ENCODE results near the gene ENOX1. TPM values are rescaled to one million over a fixed set of nuclear protein-coding genes. Genes with fewer than 3 reads are reported as not detected.

Gene ENOX1
- total and polyA plus RNA-seq, 2 of the 8 experiments (the other 6 are each of a cell fraction or from before 2014, with no cell fraction given) = 0.23 to 0.37 TPM

- no peaks in the 10 kb centered on the region for H3K79me2 ChIP-seq (ENCODE audit: control insufficient read depth in 1 of 2, insufficient read depth in 2 of 2, low read length in 2 of 2)
- no peak overlapping the region for H3K14ac ChIP-seq (ENCODE audit: insufficient read length)
- no peak overlapping the region for H3K9ac ChIP-seq (replicated peaks in 1 of 4; ENCODE audit: extremely low read depth in 1 of 4, low read depth in 3 of 4, low read length in 3 of 4)
- no peak overlapping the region for H3K4ac ChIP-seq (replicated peaks; ENCODE audit: insufficient read length, low read depth, low read length)
- no peak overlapping the region for H4K91ac ChIP-seq (replicated peaks; ENCODE audit: insufficient read length, low read length)
- CTCF ChIA-PET (ENCODE audit: partially characterized antibody) = interaction anchor here (1.1 to 1.3 kb wide), 3 partner anchors 12 to 21 kb away, joined by 3 read pairs; no protein-coding TSS in a partner anchor
- no peak overlapping the region for H3K4me3 ChIP-seq (ENCODE audit: extremely low read depth in 1 of 4, insufficient read depth in 2 of 4, low read depth in 3 of 4, low read length in 4 of 4)
- H3K9me3 ChIP-seq (ENCODE audit: insufficient read depth in 2 of 2, low read depth in 1 of 2, low read length in 1 of 2) = no peaks in the 10 kb centered on the region
- H3K27ac ChIP-seq (ENCODE audit: low read depth, low read length) = no peak overlapping the region
- H3K23ac ChIP-seq (ENCODE audit: insufficient read length) = no peak overlapping the region
- DNase-seq (ENCODE audit: low read depth in 1 of 2, low spot score in 2 of 2) (no peak), FAIRE-seq (no peak)
- H2BK15ac ChIP-seq (ENCODE audit: low read length) = no peak overlapping the region
- no peaks in the 10 kb centered on the region; the same call in 1 of the 2 replicates for H3K23me2 ChIP-seq (ENCODE audit: low read depth, low read length)
- no peaks in the 10 kb centered on the region for H4K20me1 ChIP-seq (replicated peaks in 1 of 2; ENCODE audit: control insufficient read depth in 1 of 2, insufficient read depth in 2 of 2, low read length in 2 of 2)
- H3K79me1 ChIP-seq (ENCODE audit: low read depth, low read length) = no peaks in the 10 kb centered on the region
- no peak overlapping the region for H3K4me2 ChIP-seq (ENCODE audit: insufficient read depth in 1 of 2, low read depth in 2 of 2, low read length in 2 of 2)
- H3K27me3 ChIP-seq (replicated peaks in 1 of 4; ENCODE audit: control insufficient read depth in 3 of 4, extremely low read depth in 1 of 4, insufficient read depth in 3 of 4, low read length in 3 of 4) = no peaks in the 10 kb centered on the region
- H3K36me3 ChIP-seq (ENCODE audit: control insufficient read depth in 2 of 4, insufficient read depth in 4 of 4, low read length in 3 of 4) = no peaks in the 10 kb centered on the region
- POLR2A ChIA-PET (ENCODE audit: partially characterized antibody) = no interaction called here
- peaks cover 0 to 5% (median 3%) of the 10 kb centered on the region in 4 experiments; a peak in 2 of 7 replicates for H3K4me1 ChIP-seq (replicated peaks in 1 of 4; ENCODE audit: control insufficient read depth in 3 of 4, insufficient read depth in 4 of 4, low read length in 3 of 4)
- H2BK120ac ChIP-seq (replicated peaks; ENCODE audit: low read depth, low read length) = no peak overlapping the region
- no peak overlapping the region for H2BK20ac ChIP-seq (ENCODE audit: low read length)
- no peak overlapping the region for H2AK5ac ChIP-seq (ENCODE audit: low read depth, low read length)
- no peak overlapping the region for H2BK5ac ChIP-seq (ENCODE audit: low read depth, low read length)
- H2AFZ ChIP-seq (ENCODE audit: low read length) = peak overlapping the region; percentile 51; the same call in 1 of the 2 replicates
- H3K18ac ChIP-seq (ENCODE audit: extremely low read depth, low read length) = no peak overlapping the region
- TF ChIP-seq CREB1 (IDR thresholded peaks at IDR 0.05) (no peak), TAF1 (IDR thresholded peaks at IDR 0.05; ENCODE audit: low read depth, low read length) (no peak), CHD1 (IDR thresholded peaks at IDR 0.05; ENCODE audit: low read depth, low read length) (no peak), SAP30 (IDR thresholded peaks at IDR 0.05; ENCODE audit: insufficient read depth, insufficient replicate concordance, low read length) (no peak), TAF7 (optimal IDR thresholded peaks at IDR 0.05; ENCODE audit: borderline replicate concordance, low read depth, low read length) (no peak)
- TF ChIP-seq, protein P1, sequence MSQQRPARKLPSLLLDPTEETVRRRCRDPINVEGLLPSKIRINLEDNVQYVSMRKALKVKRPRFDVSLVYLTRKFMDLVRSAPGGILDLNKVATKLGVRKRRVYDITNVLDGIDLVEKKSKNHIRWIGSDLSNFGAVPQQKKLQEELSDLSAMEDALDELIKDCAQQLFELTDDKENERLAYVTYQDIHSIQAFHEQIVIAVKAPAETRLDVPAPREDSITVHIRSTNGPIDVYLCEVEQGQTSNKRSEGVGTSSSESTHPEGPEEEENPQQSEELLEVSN (IDR thresholded peaks at IDR 0.05) = no peak
- WGBS, 2 experiments (ENCODE audit: extremely low coverage in 1 of 2, insufficient coverage in 1 of 2, insufficient read length in 1 of 2, insufficient replicate concordance in 2 of 2, low coverage in 1 of 2, low lambda C conversion rate in 2 of 2, missing lambda C conversion rate in 1 of 2) = 88% methylated on average over 9 of the region's 9 CpGs; no CpG with 5 or more reads in 1 of the 2 experiments
- H2BK12ac ChIP-seq (ENCODE audit: low read depth, low read length) = no peak overlapping the region
- H4K5ac ChIP-seq (ENCODE audit: insufficient read length, low read depth, low read length) = no peak overlapping the region
- H3K56ac ChIP-seq (replicated peaks; ENCODE audit: insufficient read length, low read depth, low read length) = no peak overlapping the region
- no peak overlapping the region for H4K8ac ChIP-seq (ENCODE audit: extremely low read depth, insufficient read depth, low read length)
Measured at GRCh38 chr13:43684963-43685725, 101.6 kb downstream of the ENOX1 start.

Data from H1 (cell line).